Ishikawa (cell line): ENCODE measurements around the gene TRIO.

ENCODE experiments used
- CREB1 ChIP-seq: IDR thresholded peaks from 2 replicates; pipeline ENCODE4 v1.6.1; 2012; ENCODE audit warnings: low read depth
- EP300 ChIP-seq: IDR thresholded peaks from 2 replicates; pipeline ENCODE4 v1.6.1; 2012; ENCODE audit warnings: borderline replicate concordance
- MAX ChIP-seq: IDR thresholded peaks from 2 replicates; pipeline ENCODE4 v1.6.1; 2012
- USF1 ChIP-seq: IDR thresholded peaks from 2 replicates; pipeline ENCODE4 v1.6.1; 2012

- no peak for TF ChIP-seq MAX
- no peak for TF ChIP-seq USF1
- no peak for TF ChIP-seq EP300
- no peak for TF ChIP-seq CREB1
Measured at GRCh38 chr5:14257995-14258403, 114.9 kb downstream of the TRIO start.
